NCI-H748 (cell line): ENCODE data around the gene RNPEP.
"Not testable (repeated sequence)": the region's sequence is repeated elsewhere in the genome, so short reads cannot be mapped to it uniquely, and the experiment has no call there.

Experiments used
- DNase-seq: peaks from one replicate; lab custom pipeline; 2025; ENCODE audit not compliant: unreplicated experiment; lab: John Stamatoyannopoulos, UW

The RNPEP gene

GRCh38 chr1:202009326-202010179 is 27.1 kb downstream of the RNPEP start:
- DNase-seq: peak; percentile 79

DNA sequence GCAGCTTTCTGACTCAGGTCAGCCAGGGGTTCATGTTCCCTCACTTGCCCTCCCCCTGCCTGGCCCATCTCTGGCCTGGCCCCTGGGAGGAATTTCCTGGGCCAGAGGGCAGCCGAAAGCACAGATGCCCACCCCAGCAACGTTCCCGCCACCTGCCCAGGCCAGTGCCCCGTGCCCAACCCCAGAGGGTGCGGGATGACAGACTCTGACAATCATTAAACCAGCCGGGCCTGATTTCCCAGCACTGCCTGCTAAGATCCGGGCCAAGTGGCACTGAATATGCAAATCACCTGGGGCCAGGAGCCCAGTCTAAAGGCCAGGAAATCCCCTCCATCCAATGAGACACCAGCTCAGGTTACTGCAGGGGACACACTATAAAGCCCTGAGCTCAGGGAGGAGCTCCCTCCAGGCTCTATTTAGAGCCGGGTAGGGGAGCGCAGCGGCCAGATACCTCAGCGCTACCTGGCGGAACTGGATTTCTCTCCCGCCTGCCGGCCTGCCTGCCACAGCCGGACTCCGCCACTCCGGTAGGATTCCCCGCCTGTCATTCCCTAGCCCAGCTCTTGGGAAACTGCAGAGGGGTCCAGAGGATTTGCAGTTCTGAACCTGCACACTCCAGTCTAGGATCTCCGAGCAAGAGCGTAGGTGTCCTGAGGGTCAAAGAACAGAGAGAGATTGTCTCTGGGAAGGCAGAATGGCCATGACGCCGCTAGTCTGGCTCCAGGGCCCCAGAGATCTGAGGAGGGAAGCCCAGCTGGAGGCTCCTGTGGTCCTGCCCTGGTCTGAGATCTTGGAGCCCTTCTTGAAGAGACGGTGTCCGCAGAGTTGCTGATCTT is 27.9 kb downstream of the RNPEP start, which contains the start of gene ELF3:
Gene ELF3, plus strand, starts transcription at position 408 of the 836 bp plus-strand sequence. CDS start 550 bp downstream, outside the sequence.
- peak; percentile 94 for DNase-seq

- no peak for DNase-seq
Observed at GRCh38 chr1:202011994-202012393, 29.5 kb downstream of the RNPEP start.

- DNase-seq: no peak
Observed at GRCh38 chr1:202012544-202013478, 30.4 kb downstream of the RNPEP start.

GRCh38 chr1:202013603-202014002 is 31.2 kb downstream of the RNPEP start:
- no peak for DNase-seq

DNA sequence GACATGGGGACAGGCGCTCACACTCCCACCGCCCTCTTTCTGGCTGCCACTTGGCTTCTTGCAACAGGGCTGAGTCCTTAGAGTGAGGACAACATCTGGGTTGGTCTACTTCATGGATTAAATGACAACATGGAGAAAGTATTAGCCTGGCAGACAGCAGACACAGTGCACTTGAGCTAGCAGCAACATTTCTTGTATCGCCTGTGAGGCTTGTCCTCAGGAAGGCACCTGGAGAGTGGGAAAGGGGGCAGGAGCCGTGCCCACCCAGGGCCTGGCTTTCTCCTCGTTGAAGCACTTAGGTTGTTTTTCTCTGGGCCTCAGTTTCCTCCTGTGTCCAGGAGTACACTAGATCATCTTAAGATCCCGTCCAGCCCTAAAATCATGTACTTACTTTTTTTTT is 31.6 kb downstream of the RNPEP start:
- no peak for DNase-seq

GRCh38 chr1:202014915-202015661 is 32.6 kb downstream of the RNPEP start:
- DNase-seq: no peak

DNA sequence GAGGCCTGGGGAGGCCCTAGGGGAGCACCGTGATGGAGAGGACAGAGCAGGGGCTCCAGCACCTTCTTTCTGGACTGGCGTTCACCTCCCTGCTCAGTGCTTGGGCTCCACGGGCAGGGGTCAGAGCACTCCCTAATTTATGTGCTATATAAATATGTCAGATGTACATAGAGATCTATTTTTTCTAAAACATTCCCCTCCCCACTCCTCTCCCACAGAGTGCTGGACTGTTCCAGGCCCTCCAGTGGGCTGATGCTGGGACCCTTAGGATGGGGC is 33.2 kb downstream of the RNPEP start:
- DNase-seq: no peak

DNA sequence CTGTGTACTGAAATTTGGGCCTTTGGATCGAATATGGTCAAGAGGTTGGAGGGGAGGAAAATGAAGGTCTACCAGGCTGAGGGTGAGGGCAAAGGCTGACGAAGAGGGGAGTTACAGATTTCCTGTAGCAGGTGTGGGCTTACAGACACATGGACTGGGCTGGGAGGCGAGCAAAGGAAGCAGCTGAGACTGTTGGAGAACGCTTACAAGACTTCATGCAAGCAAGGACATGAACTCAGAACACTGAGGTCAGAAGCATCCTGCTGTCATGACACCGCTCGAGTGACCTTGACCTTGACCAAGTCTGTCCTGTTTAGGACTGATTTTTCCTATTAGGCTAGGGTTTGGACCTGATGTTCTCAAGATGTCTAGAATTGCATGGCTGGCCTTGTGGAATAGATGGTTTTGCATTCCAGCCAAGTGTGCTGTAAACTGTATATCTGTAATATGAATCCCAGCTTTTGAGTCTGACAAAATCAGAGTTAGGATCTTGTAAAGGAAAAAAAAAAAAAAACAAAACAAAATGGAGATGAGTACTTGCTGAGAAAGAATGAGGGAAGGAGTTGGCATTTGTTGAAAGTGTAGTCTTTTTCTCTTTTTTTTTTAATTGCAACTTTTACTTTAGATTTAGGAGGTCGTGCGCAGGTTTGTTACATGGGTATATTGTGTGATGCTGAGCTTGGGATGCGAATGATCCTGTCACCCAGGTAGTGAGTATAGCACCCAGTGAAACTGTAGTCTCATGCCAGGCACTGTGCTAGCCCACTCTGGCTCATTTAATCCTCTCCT is 33.8 kb downstream of the RNPEP start:
- no peak for DNase-seq

- DNase-seq: no peak
Observed at GRCh38 chr1:202016811-202017748, 34.6 kb downstream of the RNPEP start.

DNA sequence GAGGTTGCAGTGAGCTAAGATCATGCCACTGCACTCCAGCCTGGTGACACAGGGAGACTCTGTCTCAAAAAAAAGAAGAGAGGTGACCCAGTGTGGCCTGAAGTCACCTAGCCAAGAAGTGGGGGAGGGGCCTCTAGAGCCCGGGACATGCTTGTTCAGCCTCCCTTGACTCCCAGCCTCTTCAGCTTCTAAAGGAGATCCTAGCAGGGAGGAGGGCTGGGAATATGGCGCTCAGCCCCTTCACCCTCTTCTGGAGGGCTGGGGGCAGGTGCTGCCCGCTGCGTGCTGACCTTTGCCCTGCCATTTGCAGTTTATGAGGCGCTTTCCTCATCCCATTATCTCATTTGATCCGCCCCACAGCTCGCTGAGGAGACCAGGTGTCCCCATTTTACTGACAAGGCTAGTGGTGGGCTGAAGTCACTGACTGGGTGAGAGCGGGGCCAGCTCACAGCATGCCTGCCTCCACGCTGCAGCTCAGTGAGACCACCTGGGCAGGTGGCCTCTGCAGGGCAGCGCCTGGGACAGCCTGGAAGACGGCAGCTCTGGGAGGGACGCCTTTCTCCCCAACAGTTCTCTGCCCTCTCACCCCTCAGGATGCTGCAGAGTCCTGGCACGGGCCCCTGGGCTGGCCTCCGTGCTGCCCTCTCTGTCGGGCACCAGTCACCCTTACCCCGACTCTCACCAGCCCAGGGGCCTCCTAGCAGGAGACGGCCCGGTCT is 35.5 kb downstream of the RNPEP start:
- DNase-seq: peak; percentile 77

GRCh38 chr1:202018468-202019234 is 36.2 kb downstream of the RNPEP start:
- peak; percentile 84 for DNase-seq

GRCh38 chr1:202019235-202019558 is 36.7 kb downstream of the RNPEP start:
- not testable (repeated sequence) for DNase-seq

DNA sequence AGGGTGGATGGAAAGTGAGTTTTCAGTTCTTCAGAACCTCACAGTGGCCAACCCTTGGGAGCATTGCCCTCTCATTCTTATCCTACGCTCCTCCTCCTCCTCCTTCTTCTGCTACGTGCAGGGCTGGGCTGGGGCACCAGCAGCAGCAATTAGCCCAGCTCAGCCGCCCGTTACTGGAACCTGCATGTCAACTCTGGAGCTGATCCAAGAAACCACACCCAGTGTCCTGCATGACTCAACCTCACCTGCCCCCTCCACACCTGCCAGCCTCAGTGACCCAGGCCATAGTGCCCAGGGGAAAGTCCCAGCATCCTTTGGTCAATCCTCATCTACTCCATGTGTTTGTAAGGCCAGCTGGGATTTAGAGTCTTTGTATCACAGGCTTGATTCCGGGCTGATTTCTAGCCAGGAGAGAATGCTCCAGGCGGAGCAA is 40.6 kb downstream of the RNPEP start:
- peak; percentile 93 for DNase-seq

DNA sequence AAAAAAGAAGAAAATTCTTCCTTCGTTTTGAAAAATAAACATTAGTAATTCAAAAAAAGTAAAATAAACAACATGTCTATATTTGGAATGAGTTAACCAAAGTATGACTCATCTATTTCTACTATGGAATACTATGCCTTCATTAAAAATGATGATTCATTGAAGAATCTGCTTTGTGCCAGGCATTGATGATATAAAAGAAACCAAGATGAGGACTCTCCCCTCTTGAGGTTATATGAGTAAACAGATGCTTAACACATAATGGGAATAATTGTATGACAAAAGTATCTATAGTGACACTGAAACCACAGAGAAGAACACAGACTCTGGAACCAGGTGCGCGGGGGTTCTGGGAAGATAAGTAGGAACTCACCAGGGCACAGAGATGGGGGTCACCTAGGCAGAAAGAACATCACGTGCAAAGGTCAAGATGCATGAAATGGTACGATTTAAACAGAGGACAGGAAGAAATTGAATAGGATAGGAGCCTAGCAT is 46.8 kb downstream of the RNPEP start:
- peak; percentile 78 for DNase-seq

GRCh38 chr1:202029727-202030126 is 47.3 kb downstream of the RNPEP start:
- DNase-seq: no peak

- no peak for DNase-seq
Observed at GRCh38 chr1:202031796-202032195, 49.3 kb downstream of the RNPEP start.
